GM18511 (cell line): ENCODE data around the gene CRAT.

Experiments used
- ATAC-seq: cut with Tn5 transposase; IDR thresholded peaks from one replicate; pipeline ENCODE4 v1.9.1; 2021; ENCODE audit warnings: mild to moderate bottlenecking, moderate library complexity; ENCODE audit not compliant: unreplicated experiment

Gene CRAT

GRCh38 chr9:129110740-129111527, at the start of gene CRAT, which contains the start of gene PTPA:
Gene CRAT, minus strand, starts transcription at chr9:129110793. Its CDS starts 284 bp downstream, at chr9:129110509.
Gene PTPA, plus strand, starts transcription at chr9:129111415. Its CDS starts 186 bp downstream, at chr9:129111601.
- ATAC-seq = peak; percentile 83

DNA sequence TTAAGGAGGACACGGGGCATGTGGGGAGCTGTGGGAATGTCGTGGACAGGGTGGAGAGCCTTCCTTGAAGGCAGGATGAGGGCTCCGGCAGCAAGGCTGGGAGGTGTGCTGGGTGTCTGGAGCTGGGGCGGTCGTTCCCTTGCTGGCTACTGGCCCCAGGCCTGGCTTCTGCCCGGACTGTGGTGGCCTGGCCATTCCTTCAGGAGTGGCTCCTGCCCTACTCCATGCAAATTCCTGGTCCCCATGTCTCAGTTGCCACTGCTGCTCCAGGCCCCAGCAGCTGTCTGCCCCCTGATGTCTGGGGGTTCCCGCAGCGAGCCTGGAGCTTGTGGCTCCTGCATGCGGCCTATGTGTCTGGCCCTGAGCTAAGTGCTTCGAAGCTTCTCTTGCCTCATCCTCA, 45.6 kb upstream of the CRAT start:
- ATAC-seq = no peak

GRCh38 chr9:129154866-129155477, 44.4 kb upstream of the CRAT start:
- ATAC-seq = no peak

DNA sequence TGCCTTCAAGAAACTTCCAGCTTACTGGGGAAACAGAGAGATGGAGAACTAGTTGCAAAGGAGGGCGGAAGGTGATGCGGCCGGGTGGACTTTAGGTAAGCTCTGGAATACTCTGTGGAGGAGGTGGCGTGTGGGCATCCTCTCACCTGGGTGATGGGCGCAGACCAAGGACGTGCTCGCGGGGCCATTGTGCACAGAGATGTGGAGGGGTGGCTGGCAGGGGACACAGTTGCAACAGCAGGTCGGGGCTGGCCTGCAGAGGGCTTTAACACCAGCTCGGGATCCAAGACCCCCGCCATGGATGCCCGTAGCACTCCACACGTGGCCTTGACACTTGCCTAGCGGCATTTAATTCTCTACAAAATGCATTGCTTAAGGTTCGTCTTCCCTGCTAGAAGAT, 40.9 kb upstream of the CRAT start:
- no peak for ATAC-seq

DNA sequence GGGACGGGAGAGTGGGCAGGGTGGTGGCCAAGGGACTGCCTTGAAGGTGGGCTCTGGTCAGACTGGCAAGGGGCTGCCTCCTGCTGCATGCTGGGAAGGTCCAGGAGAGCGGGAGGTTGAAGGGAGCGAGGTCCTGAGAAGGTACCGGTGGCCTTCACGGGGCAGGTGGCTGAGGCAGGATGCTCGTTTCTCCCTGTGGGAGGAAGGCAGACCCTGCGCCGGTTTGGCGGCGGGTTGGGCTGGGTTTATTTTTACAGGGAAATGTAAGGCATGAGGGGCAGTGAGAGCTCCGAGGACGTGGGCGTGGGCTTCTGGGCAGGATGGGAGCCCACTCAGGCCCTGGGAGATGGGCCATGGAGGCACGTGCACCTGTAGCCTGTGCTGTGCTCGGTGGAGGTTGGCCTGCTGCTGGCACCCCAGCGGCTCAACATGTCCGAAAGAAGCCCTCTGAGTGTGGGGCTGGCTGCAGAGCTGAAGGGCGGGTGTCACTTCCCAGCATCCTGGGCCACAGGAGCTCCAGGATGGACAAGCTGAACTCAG, 40.1 kb upstream of the CRAT start:
- ATAC-seq = no peak

- ATAC-seq = no peak
Observed at GRCh38 chr9:129150122-129150521, 39.5 kb upstream of the CRAT start.

GRCh38 chr9:129149442-129149841, 38.8 kb upstream of the CRAT start:
- ATAC-seq = no peak

DNA sequence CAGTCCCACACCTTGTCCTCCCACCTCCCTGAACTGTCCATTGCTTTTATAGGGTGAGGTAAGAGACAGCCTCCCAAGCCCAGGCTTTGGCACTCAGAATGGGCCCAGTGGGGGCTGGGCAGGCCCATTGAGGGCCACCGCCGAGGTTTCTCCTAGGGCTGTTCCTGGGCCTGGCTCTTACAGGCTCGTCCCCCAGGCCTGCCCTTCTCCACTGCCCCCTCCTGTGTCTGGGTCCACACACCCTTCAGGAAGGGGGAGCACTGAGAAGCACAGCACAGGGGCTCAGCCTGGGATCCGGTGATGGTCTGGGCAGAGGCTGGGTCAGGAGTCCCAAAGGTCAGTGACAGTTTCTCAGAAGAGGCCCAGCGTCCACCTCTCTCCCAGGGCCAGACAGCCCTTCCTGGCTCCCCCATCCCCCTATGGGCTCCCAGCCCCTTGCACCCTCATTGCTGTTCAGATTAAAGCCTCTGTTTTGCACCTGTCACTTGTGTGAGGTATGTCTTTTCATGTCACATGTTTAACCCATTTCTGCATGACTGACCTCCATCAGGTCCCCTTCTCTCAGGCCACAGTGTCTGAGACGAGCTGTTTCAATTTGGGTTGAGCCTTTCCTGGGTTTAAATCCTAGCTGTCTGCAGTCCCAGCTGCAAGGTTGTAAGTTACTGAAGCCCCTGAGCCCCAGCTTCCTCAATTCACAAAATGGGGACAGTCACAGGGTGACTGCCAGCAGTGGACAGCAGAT, 38.0 kb upstream of the CRAT start:
- no peak for ATAC-seq

DNA sequence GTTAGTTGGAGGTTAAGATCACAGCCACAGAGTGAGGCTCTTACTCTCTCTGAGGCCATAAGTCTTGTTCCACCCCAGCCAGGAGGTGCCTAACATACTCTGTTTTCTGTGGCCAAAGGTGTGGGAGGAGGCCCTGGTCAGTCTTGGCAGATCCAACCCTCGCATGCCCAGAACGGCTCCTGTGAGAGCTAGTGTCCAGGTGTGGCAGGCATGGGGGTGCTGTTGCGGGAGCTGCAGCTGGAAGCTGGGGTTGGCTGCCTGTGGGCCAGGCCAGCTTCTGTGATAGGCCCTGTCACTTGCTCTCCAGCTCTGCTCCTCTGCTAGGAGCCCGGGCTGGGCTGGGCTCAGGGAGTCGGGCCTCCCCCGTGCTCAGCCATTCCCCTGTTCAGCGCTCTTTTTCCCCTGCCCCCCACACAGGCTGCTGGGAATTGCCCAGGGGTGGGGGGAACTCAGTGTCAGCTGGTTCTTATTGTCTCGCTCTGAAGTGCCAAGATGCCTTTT, 35.9 kb upstream of the CRAT start:
- ATAC-seq = no peak

GRCh38 chr9:129145841-129146292, 35.3 kb upstream of the CRAT start:
- ATAC-seq = no peak

- no peak for ATAC-seq
Observed at GRCh38 chr9:129145316-129145715, 34.7 kb upstream of the CRAT start.

DNA sequence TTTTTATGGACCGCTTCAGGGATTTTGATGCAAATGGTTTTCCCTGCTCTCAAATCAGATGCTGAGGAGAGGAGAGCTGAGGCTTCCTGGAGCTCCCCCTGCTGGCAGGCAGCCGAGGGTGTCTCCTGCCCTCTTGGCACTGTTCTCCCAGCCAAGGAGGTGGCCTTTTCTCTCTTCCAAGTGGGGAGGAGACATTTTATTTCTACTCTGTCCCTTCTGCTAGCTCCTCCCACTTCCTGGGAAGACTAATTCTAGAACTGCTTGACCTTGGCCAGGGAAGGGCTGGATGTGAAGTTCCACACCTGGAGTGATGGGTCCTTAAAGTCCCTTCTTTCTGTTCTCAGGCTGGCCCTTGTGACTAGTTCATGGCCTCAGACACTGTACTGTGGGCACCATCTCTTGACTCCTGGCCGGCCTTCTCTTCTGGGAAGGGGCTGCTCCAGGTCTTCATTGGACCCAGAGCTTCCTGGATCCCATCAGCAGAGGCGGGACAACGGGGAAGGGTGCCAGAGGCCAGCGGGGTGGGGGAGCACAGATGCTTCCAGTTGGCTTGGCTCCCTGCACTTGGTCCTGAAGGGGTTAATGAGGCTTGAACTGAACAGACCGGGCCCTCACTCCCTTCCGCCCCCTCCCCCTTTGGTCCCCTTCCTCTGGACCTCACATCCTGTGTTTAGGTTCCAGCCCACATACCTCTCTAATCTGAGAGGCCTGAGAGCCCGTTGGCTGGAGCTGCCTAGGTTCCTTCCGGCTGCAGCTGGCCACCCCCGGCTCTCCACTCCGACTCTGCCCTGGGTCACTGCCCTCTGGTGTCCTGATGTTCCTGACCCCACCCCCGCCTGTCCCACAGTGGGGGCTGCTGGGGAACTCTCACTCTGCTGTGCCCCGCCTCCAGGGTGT, 32.7 kb upstream of the CRAT start:
- no peak for ATAC-seq

DNA sequence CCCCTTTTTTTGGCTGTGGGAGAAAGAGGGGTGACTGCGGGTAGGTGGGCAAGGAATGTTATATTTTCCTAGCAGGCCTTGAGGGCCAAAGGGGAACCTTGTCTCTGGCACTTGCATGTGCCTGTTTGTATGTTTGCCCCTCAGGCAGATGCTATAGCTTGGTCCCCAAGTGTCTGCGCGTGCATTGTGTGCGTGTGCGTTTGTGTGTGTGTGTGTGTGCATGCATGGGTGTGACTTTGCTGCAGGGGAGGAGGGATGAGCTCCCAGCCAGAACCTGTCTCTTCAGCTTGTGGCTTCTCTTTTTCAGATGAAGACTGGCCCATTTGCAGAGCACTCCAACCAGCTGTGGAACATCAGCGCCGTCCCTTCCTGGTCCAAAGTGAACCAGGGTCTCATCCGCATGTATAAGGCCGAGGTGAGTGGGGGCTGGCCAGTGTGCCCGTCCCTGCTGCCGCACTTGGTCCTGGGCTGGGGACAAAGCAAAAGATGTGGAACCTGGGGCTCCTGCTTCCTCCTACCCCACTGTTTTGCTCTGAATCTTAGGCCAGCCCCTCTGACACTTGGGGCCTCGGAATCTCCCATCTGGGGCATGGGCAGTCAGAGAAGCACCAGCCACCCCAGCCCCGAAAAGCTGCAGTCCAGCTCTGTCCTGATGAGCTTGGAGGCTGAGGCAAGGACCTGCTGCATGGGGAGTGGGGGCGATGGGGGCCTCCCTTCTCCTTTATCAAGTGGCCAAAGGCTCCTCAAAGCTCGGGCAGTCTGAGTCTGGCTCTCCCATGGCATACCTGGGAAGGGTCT, 31.7 kb upstream of the CRAT start:
- no peak for ATAC-seq

GRCh38 chr9:129141066-129142041, 30.8 kb upstream of the CRAT start:
- peak; percentile 38 for ATAC-seq

- ATAC-seq = peak; percentile 15
Observed at GRCh38 chr9:129140397-129141065, 29.9 kb upstream of the CRAT start.

- ATAC-seq = peak; percentile 66
Observed at GRCh38 chr9:129139993-129140396, 29.4 kb upstream of the CRAT start.

- peak; percentile 38 for ATAC-seq
Observed at GRCh38 chr9:129139233-129139992, 28.8 kb upstream of the CRAT start.
